HEK293T (cell line): ENCODE results near the gene PHF23.

Experiments used
- ARNT ChIP-seq: fragments of 450-650 bp; IDR thresholded peaks from 2 replicates; pipeline ENCODE4 v1.6.1; 2017; ENCODE audit warnings: mild to moderate bottlenecking
- BHLHE40 ChIP-seq: fragments of 450-650 bp; IDR thresholded peaks from 2 replicates; pipeline ENCODE4 v1.6.1; 2016; ENCODE audit warnings: mild to moderate bottlenecking, moderate library complexity, borderline replicate concordance
- CTBP1 ChIP-seq: fragments of 450-650 bp; IDR thresholded peaks from 2 replicates; pipeline ENCODE4 v1.6.1; 2016; ENCODE audit warnings: borderline replicate concordance
- ELF4 ChIP-seq: fragments of 450-650 bp; IDR thresholded peaks from 2 replicates; pipeline ENCODE4 v1.6.1; 2017; ENCODE audit warnings: antibody characterized with exemption
- FOXA1 ChIP-seq: fragments of 450-650 bp; IDR thresholded peaks from 2 replicates; pipeline ENCODE4 v1.6.1; 2016; ENCODE audit warnings: mild to moderate bottlenecking
- FOXK2 ChIP-seq: fragments of 450-650 bp; IDR thresholded peaks from 2 replicates; pipeline ENCODE4 v1.6.1; 2016; ENCODE audit warnings: mild to moderate bottlenecking
- FOXM1 ChIP-seq: fragments of 450-650 bp; IDR thresholded peaks from 2 replicates; pipeline ENCODE4 v1.6.1; 2017; ENCODE audit warnings: mild to moderate bottlenecking, borderline replicate concordance
- L3MBTL2 ChIP-seq: fragments of 450-650 bp; conservative IDR thresholded peaks from 2 replicates; pipeline ENCODE4 v1.6.1; 2016; ENCODE audit warnings: mild to moderate bottlenecking
- SP1 ChIP-seq: fragments of 450-650 bp; IDR thresholded peaks from 2 replicates; pipeline ENCODE4 v1.6.1; 2017
- SUZ12 ChIP-seq: fragments of 450-650 bp; IDR thresholded peaks from 2 replicates; pipeline ENCODE4 v1.6.1; 2016; ENCODE audit warnings: mild to moderate bottlenecking
- TARDBP ChIP-seq: fragments of 450-650 bp; IDR thresholded peaks from 2 replicates; pipeline ENCODE4 v1.6.1; 2016
- ZNF384 ChIP-seq: fragments of 450-650 bp; IDR thresholded peaks from 2 replicates; pipeline ENCODE4 v1.6.1; 2016
- TF ChIP-seq, protein P1 (sequence below): fragments of 450-650 bp; IDR thresholded peaks from 2 replicates; pipeline ENCODE4 v1.6.1; 2016

GRCh38 chr17:7238420-7239090, 702 bp downstream of the PHF23 start:
- TF ChIP-seq TARDBP = no peak
- TF ChIP-seq ARNT = no peak
- TF ChIP-seq SUZ12 = no peak
- TF ChIP-seq SP1 = no peak
- no peak for TF ChIP-seq FOXK2
- TF ChIP-seq BHLHE40 = no peak
- TF ChIP-seq ELF4 = no peak
- TF ChIP-seq, protein P1, sequence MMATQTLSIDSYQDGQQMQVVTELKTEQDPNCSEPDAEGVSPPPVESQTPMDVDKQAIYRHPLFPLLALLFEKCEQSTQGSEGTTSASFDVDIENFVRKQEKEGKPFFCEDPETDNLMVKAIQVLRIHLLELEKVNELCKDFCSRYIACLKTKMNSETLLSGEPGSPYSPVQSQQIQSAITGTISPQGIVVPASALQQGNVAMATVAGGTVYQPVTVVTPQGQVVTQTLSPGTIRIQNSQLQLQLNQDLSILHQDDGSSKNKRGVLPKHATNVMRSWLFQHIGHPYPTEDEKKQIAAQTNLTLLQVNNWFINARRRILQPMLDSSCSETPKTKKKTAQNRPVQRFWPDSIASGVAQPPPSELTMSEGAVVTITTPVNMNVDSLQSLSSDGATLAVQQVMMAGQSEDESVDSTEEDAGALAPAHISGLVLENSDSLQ = no peak
- TF ChIP-seq FOXM1 = no peak
- TF ChIP-seq ZNF384 = no peak
- no peak for TF ChIP-seq FOXA1
- no peak for TF ChIP-seq CTBP1
- no peak for TF ChIP-seq L3MBTL2
